Retinal pigment epithelial cell (primary cell): ENCODE results near the gene SELPLG.
A peak's percentile ranks its signal among the peaks of the same experiment; 100 is the strongest.
"Not testable (repeated sequence)": the region's sequence is repeated elsewhere in the genome, so short reads cannot be mapped to it uniquely, and the experiment has no call there.

Experiments used
- DNase-seq: peaks from one replicate; pipeline ENCODE4 v3.0.0-alpha.2; 2010; ENCODE audit warnings: low read depth
- H3K4me3 ChIP-seq: 2 replicates; pipeline ENCODE4 v1.5.1; 2011; ENCODE audit warnings: mild to moderate bottlenecking, low read length, control low read depth, moderate library complexity
- TF ChIP-seq, protein P1 (sequence below): conservative IDR thresholded peaks from 2 replicates; pipeline ENCODE4 v1.5.1; 2011; ENCODE audit warnings: low read depth, low read length, control low read depth, inconsistent platforms

The SELPLG gene

DNA sequence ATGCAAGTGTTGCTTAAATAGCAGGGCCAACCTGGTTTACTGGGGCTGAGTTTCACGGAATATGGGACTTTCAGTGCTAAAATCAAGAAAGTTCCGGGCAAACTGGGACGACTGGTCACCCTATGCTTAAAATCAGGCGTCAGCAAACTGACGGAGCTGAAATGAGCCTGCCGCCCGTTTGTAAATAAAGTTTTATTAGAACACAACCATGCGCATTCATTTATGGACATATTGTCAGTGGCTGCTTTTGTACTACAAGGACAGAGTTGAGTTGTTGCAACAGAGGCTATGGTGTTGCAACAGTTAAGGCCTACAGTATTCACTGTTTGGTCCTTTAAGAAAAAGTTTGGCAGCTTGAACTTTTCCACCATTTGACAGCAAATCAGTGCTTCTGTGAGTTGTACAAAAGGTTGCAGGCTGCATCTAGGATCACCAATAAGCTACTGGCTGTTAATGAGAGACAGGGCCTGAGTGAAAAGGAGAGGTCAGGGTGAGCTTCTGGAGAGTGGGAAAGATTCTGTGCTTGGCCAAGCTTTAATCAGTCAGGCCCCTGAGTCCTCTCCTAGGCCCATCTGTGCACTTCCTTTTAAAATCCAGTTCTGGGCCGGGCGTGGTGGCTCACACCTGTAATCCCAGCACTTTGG lies 13.3 kb downstream of the SELPLG start:
- no peak for DNase-seq

DNA sequence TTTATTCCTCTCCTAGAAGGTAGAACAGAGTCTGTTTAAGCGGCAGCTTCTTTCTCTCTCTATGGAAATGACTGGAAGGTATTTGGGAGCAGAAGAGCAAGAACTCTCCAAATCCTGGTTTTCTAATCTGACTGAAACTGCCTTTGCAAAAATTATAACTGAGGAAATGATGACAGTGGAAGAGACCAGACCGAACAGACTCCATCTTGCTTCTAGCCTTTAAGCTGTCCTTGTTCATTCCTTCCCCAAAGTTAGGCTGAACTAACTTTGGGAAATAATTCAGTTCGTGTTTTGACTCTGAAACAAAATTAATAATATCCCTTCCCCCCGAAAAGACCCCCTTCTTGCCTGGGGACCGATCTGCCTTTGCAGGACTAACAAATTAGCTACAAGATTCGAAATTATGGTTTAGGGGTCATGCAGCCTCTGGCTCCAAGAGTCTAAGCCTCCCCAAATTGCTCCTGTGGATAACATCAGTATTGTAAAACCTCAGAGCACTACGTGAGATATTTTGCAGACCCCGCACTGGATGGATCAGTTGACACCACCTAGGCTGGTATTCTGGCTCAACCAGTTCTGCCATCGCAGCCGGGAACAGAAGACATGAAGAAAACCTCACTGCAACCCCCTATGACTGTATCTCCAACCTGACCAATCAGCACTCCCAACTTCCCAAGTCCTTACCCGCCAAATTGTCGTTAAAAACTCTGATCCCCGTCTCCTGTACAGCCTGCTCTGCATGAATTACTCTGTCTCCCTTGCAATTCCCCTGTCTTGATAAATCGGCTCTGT lies 14.1 kb downstream of the SELPLG start:
- DNase-seq, result no peak
- no peak overlapping the region for H3K4me3 ChIP-seq
- TF ChIP-seq, protein P1, sequence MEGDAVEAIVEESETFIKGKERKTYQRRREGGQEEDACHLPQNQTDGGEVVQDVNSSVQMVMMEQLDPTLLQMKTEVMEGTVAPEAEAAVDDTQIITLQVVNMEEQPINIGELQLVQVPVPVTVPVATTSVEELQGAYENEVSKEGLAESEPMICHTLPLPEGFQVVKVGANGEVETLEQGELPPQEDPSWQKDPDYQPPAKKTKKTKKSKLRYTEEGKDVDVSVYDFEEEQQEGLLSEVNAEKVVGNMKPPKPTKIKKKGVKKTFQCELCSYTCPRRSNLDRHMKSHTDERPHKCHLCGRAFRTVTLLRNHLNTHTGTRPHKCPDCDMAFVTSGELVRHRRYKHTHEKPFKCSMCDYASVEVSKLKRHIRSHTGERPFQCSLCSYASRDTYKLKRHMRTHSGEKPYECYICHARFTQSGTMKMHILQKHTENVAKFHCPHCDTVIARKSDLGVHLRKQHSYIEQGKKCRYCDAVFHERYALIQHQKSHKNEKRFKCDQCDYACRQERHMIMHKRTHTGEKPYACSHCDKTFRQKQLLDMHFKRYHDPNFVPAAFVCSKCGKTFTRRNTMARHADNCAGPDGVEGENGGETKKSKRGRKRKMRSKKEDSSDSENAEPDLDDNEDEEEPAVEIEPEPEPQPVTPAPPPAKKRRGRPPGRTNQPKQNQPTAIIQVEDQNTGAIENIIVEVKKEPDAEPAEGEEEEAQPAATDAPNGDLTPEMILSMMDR, result no peak

More for the DNA sequence above, 13.3 kb downstream of the SELPLG start:
- no peak overlapping the region for H3K4me3 ChIP-seq
- TF ChIP-seq, protein P1, result no peak

DNA sequence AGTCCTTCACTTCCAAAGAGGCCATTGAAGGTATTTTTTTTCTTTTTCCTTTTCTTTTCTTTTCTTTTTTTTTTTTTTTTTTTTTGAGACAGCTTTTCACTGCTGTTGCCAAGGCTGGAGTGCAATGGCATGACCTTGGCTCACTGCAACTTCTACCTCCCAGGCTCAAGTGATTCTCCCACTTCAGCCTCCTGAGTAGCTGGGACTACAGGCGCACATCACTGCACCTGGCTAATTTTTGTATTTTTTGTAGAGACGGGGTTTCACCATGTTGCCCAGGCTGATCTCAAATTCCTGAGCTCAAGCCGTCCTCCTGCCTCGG lies 14.8 kb downstream of the SELPLG start:
- H3K4me3 ChIP-seq, DNase-seq: not testable (repeated sequence)

DNA sequence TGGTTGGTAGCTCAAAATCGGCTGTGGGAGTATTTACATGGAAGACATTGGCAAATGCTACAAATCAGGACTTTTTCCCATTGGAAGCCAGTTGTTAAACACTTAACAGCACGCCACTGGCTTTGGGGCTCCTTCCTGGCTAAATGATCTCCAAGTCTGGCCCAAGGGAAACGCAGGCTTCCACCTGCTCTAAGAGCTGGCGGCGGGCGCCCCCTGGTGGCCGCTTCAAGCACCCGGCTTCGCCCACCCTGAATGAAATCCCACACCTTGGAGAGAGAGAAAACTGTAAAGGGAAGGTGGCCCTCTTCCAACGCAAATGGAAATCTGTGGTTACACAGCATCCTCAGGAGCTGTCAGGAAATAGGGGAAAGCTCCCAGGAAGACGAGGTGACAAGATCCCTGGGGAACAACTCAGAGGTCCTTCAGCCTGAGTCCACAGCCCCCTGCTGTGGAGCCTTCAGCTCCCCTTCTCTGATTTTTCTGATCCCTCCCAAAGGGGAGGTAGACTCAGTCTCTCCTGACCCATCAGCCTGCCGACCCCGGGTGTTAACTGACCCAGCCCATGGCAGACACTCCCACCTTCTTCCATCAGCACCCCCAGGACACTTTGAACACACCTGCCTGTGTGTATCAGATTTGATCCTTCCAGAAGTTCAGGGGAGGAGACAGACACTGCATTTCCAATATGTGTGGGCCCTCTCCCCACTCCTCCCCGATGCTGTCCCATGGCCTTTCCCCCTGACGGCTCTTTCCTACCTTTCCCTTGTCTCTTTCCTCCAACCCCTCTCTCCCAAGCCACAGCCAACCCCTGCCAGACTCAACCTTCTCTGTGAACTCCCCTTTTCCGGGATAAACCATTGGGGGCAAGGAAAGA lies 15.4 kb downstream of the SELPLG start:
- H3K4me3 ChIP-seq, result no peak overlapping the region
- TF ChIP-seq, protein P1, result peak; percentile 93

DNA sequence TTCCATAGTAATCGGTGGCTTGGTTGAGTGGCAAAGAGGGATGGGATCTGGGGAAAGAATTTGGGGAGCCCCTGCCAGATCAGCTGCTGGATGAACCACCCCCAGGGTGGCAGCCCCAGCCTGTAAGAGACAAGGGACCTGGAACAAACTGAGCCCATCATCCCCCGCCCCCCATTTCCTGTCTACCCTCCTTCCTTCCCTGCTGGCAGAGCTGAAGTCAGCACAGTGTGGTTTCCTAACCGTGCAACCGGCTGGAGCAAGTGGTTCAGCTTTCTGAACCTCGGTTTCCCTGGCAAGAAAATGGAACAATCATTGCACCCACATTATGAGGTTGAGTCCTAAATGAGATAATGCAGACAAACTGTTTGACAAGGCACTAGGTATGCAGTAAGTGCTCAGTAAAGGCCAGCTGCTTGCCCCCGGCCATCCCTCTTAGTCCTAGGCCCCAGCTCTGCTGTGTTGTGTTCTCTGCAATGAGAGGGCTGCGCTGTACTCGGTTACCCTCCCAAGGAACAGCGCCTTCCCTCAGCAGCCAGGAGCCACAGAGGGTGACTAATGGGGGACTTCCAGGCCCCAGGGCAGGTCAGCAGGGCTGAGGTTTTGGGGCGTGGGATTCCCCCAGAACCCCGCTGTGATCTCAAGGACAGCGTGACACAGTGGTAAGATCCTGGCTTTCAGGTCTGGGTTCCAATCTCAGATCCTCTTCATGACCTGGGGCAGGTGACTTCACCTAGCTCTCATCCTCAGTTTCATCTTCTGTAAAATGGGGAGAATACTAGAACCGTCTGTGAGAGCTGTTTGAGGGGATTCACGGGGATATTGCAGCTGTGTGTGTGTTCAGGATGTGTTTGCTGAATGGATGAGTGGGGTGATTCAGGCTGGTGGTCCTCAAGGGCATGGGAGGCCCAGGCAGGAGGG lies 16.5 kb downstream of the SELPLG start:
- H3K4me3 ChIP-seq, result no peak overlapping the region
- no peak for DNase-seq
- TF ChIP-seq, protein P1, result no peak

More for the DNA sequence above, 15.4 kb downstream of the SELPLG start:
- DNase-seq, result no peak

DNA sequence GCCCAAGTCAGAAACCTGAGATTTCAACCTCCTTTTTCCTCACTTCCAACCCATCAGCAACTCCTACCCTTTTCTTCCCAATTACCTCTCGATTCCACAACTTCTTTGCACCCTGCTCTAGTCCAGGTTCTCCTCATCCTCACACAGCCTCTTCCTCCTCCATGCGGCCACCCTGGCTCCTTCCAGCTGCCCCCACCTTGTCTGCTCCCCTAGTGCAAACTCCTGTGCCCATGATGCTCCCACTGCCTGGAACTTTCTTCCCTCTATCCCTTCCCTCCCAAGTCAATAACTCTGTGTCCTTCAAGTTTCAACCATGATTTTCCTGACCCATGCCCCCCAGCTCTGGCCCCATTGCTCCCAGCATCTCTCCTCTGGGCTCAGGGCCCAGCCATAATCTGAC lies 17.3 kb downstream of the SELPLG start:
- no peak for DNase-seq
- no peak overlapping the region for H3K4me3 ChIP-seq
- TF ChIP-seq, protein P1, result no peak

DNA sequence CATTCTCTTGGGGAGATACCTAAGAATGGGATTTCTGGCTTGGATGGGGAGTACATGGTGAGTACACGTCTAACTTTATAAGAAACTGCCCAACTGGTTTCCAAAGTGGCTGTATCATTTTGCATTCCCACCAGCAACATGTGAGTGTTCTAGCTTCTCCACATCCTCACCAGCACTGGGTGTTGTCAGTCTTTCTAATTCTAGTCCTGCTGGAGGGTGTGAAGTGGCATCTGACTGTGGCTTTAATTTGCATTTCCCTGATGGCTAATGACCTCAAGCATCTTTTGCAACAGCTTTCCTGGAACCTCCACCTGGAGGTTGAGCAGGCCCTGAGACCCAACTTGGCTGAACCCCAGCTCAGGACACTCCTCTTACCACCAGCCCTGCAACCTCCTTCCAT lies 17.8 kb downstream of the SELPLG start:
- TF ChIP-seq, protein P1, result no peak

More for the DNA sequence above, 17.8 kb downstream of the SELPLG start:
- H3K4me3 ChIP-seq, result no peak overlapping the region
- no peak for DNase-seq
